GM18508 (cell line): ENCODE measurements around the gene NTSR1.

ENCODE experiments used
- ATAC-seq: cut with Tn5 transposase; IDR thresholded peaks from one replicate; pipeline ENCODE4 v1.9.1; 2021; ENCODE audit warnings: moderate number of reproducible peaks; ENCODE audit not compliant: insufficient read depth, unreplicated experiment

NTSR1 gene

GRCh38 chr20:62706857-62707256, 1.8 kb upstream of the NTSR1 start:
- no peak for ATAC-seq

- ATAC-seq: no peak
Measured at GRCh38 chr20:62707276-62707920, 1.2 kb upstream of the NTSR1 start.

GRCh38 chr20:62707921-62708521, 615 bp upstream of the NTSR1 start:
- ATAC-seq: no peak

DNA sequence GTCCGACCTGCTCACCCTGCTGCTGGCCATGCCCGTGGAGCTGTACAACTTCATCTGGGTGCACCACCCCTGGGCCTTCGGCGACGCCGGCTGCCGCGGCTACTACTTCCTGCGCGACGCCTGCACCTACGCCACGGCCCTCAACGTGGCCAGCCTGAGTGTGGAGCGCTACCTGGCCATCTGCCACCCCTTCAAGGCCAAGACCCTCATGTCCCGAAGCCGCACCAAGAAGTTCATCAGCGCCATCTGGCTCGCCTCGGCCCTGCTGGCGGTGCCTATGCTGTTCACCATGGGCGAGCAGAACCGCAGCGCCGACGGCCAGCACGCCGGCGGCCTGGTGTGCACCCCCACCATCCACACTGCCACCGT, 885 bp downstream of the NTSR1 start:
- ATAC-seq: no peak

DNA sequence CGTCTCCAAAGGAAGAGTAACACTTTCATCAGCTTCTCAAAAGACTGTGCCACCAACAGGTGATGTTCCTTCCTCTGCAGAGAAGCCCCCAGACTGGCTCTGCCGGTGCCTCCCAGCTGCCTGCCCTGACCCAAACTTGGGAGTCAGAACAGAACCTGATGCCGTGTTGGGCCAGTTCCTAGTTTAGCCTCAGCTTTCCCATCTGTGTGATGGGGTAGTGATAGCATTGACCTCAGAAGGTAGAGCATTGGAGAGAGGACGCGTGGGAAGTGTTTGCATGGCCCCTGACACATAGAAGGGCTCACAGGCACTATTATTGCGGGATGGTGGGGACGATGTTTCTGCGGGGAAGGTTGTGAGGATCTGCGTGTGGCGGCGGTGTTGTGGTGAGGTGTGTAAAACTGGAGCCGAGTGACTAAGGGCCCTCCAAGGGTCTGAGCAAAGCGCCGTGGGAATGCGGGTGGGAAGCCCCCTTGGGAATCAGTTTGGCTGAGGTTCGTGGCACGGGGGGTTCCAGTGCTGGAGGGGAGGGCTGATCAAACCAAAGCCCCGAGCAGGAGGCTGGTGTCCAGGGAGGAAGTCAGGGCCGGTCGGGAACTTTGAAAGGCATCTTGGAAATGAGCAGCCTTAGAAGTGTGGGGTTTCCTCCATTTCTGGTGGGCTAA, 1.7 kb downstream of the NTSR1 start:
- no peak for ATAC-seq

GRCh38 chr20:62710886-62711702, 2.5 kb downstream of the NTSR1 start:
- no peak for ATAC-seq

DNA sequence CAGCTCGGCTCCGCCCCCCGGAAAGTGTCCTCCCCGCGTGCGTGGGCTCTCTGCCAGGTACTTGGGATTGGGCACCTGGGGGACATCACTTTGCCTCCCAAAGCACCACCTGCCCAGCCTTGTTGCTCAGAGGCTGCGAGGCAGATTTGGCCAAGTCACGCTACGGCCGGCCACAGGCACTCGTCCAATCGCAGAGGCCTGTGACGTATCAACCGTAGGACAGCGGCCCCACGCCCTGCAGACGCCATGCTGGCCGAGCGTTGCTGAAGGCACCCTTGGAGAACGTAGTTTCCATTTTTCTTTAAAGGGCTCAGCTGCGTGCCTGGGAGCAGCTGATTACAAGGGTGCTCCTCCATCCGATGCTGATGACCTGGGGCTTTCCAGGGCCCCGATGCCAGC, 3.1 kb downstream of the NTSR1 start:
- no peak for ATAC-seq

- ATAC-seq: no peak
Measured at GRCh38 chr20:62712606-62713005, 4.0 kb downstream of the NTSR1 start.

DNA sequence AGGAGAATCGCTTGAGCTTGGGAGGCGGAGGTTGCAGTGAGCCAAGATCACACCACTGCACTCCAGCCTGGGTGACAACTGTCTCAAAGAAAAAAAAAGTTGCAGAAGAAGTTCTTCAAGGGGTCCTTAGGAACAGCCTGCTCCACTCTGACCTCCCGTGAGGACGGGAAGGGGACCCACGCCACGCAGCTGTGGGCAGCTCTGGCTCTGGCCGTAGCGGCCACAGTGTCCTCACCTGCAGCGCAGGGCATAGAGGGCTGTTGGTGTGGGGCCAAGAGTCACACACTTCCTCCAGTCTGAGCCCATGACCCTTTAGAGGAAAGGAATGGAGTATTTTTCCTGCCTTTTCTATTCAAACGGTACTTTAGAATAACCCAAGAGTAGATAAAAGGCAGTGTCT, 5.4 kb downstream of the NTSR1 start:
- ATAC-seq: no peak

DNA sequence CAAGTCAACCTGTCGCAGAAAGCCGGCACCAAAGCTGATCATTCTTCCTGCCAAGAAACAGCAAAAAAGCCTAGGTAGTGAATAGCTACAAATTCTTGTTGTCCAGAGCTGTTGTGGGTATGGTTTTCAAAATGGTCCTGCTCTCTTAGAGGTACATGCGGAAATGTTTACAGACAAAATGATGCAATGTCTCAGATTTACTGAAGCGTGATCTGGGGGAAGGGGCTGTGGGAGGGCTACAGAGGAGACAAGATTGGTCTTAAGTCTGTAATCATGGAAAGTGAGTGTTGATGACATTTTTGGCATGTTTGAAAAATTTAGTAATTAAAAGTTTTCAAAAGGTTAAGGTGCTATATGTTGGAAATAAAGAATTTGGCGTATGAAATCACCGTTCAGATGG, 6.2 kb downstream of the NTSR1 start:
- no peak for ATAC-seq

DNA sequence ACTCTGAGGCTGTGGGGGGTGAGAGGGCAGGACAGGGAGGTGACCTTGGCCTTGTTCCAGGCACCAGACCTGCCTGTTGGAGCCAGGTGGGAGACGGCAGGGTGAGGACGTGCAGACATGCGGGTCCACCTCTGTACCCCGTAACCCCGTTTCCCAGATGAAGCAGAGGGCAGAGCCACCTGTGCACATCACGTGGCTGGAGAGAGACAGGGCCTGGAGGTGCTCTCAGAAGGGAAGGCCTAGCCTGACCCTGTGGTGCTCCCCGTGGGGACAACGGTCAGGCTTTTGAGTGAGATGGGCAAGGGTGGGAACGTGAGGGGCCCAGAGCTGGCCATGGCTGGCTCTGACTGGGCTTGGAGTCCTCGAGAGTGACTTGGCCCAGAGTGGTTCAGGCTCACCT, 6.6 kb downstream of the NTSR1 start:
- ATAC-seq: no peak

DNA sequence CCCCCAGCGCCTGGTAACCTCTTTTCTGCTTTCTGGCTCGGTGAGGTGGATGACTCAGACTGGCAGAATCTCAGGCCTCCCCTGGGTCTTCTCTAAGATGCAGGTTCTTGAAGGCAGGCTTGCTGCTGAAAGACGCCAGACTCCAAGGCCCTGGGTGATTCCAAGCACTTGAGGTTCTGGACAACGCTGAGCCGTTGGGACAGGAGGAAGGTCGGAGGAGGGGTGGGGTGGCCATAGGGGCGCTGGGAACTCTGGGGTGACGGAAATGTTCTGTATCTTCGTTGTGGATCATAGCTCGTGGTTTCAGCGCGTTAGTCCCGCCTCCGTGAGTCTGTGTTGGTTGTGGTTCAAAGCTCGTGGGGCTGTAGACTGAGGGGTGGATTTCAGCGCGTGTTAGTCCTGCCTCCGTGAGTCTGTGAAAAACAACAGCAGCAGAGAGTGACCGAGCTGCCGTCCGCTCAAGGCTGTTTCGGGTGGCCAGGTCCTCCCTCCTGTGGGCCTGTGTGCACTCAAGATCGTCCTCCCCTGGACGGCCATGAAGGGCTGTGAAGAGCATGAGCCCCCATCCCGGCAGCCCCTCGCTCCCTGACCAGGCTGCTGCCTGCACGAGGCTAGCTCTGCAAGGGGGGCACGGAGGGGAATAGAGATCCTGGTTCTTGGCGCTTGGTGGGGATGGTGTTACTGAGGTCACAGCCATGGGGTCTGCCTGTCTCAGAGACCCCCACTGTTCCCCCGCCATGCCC, 7.7 kb downstream of the NTSR1 start:
- ATAC-seq: no peak

DNA sequence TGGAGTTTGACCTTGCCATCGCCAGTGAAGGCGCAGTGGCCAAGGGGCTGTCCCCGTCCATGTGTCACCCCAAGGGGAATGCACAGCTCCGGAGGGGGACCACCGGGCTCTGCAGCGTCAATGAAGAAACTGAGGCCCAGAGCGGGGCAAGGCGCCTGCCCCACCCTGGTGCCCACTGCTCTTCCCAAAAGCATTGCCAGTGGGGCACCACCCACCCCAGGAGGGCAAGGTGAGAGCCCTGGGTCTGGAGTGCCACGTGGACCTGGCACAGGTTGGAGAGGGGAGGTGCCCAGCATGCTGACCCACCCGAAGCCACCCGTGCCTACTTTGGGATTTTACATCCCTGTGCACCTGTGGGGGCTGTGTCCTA, 8.3 kb downstream of the NTSR1 start:
- no peak for ATAC-seq

GRCh38 chr20:62717933-62718332, 9.3 kb downstream of the NTSR1 start:
- ATAC-seq: no peak

GRCh38 chr20:62718546-62718945, 9.9 kb downstream of the NTSR1 start:
- ATAC-seq: no peak

DNA sequence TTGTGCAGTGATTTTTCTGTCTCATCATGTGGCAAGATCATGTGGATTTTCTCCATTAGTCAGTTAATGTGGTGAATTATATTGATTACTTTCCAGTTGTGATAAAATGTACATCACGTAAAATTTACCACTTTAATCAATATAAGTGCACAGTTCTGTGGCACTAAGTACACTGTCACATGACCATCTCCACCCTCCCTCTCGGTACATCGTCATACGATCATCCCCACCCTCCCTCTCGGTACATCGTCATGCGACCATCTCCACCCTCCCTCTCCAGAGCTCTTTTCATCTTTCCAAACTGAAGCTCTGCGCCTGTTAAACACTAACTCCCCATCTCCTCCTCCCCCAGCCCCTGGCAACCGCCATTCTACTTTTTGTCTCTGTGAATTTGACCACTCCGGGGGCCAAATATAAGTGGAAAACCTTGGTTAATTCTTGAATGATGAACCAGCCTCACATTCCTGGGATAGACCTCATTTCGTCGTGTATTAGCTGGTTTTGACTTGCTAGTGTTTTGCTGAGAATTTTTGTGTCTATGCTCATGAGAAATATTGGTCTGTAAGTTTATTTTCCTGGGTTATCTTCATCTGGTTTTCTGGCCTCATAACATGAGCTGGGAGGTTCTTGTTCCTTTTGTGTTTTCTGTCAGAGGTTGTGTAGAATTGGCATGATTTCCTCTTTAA, 10.8 kb downstream of the NTSR1 start:
- ATAC-seq: no peak

DNA sequence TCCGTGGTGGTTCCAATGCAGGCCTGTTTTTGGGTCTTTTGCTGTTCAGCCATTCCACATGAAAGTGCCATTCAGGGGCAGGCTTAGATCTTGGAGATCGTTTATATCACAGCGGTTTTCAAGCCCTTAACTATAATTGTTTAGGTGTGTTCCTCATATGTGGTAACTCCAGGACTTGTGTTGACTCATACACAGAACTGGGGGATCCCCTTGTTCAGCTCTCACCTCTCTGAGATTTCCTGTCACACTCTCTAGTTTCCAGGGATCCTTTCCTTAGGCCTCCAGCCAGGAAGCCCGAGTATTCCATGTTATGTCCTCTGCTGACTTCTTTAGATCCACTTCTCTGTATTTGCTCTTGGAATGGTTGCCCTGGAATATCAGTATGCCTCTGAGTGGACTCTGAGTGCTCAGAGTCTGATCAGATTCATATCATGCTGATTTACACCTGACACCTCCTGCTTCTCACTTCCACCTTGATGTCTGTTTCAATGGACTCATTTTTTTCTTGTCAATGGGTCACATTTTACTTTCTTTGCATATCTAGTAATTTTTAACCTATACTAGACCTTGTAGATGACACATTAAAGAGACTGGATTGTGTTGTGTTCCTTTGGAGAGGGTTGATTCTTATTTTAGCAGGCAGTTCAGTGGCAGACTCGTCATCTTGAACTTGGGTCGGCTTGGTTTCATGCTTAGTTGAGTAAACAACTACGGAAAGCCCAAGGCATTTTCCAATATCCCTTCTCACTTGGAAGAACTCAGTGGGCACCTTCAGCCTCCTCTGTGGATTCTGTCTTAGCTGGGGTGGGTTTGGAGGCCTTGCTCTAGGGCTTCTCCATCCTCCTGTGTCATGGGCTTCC, 13.1 kb downstream of the NTSR1 start:
- no peak for ATAC-seq

- no peak for ATAC-seq
Measured at GRCh38 chr20:62722627-62723026, 14.0 kb downstream of the NTSR1 start.

GRCh38 chr20:62723351-62723750, 14.7 kb downstream of the NTSR1 start:
- no peak for ATAC-seq
